ENCODE results near the gene CGN.
A peak's percentile ranks its signal among the peaks of the same experiment; 100 is the strongest.

The CGN gene, protein sequence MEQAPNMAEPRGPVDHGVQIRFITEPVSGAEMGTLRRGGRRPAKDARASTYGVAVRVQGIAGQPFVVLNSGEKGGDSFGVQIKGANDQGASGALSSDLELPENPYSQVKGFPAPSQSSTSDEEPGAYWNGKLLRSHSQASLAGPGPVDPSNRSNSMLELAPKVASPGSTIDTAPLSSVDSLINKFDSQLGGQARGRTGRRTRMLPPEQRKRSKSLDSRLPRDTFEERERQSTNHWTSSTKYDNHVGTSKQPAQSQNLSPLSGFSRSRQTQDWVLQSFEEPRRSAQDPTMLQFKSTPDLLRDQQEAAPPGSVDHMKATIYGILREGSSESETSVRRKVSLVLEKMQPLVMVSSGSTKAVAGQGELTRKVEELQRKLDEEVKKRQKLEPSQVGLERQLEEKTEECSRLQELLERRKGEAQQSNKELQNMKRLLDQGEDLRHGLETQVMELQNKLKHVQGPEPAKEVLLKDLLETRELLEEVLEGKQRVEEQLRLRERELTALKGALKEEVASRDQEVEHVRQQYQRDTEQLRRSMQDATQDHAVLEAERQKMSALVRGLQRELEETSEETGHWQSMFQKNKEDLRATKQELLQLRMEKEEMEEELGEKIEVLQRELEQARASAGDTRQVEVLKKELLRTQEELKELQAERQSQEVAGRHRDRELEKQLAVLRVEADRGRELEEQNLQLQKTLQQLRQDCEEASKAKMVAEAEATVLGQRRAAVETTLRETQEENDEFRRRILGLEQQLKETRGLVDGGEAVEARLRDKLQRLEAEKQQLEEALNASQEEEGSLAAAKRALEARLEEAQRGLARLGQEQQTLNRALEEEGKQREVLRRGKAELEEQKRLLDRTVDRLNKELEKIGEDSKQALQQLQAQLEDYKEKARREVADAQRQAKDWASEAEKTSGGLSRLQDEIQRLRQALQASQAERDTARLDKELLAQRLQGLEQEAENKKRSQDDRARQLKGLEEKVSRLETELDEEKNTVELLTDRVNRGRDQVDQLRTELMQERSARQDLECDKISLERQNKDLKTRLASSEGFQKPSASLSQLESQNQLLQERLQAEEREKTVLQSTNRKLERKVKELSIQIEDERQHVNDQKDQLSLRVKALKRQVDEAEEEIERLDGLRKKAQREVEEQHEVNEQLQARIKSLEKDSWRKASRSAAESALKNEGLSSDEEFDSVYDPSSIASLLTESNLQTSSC

DNA sequence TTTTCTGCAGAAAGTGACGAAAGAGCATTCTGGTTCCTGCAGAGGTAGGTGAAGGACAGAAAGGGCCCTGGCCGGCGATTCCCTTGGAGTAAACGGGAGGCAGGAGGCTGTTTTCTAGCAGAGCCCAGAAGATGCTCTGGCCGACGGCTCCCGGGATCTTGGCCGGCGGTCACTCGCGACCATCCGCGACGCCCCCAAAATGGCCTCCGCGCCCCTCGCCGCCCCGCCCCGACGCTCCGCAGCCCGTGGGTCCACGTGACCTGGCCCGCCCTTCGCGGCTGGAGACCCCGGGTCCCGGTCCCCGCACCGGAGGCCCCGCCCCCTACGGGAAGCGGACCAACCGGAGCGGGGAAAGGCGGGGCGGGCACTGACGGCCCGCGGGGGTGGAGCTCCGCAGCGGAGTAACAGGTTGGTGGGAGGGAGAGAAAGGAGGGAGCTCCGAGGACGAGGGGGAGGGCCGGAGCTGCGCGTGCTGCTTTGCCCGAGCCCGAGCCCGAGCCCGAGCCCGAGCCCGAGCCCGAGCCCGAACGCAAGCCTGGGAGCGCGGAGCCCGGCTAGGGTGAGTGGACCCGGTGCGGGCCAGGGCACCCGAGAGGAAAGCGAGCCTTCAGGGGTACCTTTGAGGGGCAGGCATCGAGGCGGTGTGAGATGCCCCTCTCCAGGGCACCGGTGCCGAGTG lies at the start of gene CGN:
TSS of gene CGN (plus strand) at position 431 of the 679 bp plus-strand sequence. CDS start 7,133 bp downstream, outside the sequence.
- peak; percentile 92 for DNase-seq

DNA sequence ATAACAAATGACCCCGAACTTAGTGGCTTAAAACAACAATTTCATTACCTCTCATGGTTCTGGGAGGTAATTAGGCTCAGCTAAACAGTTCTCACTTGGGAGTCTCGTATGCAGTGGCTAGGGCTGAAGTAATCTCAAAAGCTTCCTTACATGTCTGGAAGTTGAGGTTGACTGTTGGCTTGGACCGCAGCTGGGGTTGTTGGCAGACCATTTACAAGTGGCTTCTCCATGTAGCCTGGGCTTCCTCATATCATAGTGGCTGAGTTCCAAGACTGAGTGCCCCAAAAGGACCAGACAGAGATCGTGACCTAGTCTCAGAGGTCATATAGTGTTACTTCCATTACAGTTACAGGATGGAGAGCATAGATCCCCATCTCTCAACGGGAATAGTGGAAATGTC lies 49.5 kb upstream of the CGN start:
- no peak for DNase-seq

DNA sequence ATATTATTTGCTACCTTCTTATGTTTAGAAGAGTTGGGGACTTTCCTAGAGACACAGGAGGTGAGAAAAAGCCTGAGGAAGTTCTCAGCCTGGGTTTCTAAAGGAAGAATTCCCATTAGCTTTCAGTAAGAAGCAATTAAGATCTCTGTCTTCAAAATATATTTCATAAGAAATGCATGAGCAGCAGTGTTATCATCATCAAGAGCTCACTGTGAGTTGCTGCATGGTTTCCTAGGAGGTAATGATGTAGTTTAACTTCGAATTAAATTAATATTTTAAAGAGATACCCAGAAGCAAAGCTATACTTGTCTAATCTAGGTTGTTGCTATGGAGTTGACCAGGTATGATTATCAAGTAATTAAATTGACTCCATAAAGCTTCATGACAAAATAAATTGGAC lies 46.2 kb upstream of the CGN start:
- DNase-seq: no peak

DNA sequence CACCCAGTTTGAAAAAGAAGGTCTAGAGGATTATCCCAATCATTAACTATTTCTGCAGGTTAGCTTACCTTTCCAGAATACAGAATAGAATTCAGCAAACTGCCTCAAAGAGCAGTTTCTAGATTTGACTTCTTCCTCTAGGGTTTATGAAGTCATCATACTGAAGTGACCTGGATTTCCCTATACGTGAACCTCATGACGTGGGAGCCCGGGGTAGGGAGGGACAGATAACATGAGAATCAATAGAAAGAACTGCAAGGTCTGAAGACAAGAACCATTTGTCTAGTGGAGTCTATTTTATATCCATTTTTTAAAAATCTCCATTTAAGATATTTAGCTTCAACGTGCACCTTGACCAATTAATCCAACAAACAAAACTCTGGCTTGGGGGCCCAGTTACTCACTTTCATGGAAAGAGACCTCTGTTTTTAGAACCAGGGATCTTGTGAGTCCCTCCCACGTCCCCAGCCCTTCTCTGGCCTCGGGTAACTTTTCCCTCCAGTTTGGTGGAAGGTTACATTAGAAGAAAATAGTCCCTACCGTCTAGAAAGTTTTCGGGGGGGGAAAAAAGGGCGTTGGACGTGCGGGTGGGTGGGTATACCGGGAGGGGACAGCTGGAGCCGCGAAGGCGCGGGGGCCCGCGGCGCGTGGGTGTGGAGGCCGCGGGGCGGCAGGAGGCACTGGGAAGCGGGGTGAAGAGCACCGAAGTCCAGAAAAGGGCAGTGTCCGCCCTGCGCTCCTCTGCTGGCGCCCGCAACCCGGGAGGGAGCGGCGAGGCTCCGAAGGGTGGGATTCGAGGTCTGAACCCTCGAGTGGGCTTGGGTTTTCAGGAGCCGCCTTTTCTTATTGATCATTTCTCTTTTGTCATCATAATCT lies 38.1 kb upstream of the CGN start:
- peak; percentile 34 for DNase-seq

DNA sequence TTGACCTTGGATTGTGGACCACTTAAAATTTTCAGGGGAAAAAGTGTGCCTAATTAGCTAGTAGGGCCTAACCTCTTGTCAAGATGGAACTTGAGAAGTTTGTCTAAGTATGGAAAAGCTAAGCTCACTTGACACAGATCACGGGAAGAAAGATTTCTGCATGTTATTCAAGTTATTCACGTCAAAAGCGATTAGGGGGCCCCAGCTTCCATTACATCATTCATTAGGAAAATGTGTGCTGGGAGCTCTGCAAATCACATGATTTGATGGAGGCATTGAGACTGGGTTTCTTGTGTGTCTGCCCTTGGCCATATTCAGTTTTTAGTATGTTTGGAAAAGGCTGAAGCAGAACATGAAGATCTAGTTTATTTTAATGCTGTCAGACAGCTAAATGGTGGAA lies 36.4 kb upstream of the CGN start:
- no peak for DNase-seq

DNA sequence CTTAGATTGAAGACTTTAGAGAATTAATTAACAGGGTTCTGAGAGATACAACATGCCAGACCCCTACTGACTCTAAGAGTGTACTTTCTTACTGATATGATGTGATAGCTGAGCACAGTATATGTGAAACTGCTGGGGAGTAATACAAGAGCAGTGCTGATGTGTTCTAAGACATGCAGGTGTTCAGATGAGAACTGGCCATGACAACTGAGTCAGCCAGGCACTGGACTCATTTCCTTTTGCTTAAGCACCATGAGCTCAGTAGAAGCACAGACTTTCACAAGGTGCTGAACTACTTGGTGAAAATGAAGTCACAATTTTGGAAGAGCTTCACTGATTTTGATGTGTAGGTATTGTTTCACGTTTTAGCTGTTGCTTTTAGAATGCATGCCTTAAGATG lies 36.0 kb upstream of the CGN start:
- DNase-seq: peak; percentile 23

DNA sequence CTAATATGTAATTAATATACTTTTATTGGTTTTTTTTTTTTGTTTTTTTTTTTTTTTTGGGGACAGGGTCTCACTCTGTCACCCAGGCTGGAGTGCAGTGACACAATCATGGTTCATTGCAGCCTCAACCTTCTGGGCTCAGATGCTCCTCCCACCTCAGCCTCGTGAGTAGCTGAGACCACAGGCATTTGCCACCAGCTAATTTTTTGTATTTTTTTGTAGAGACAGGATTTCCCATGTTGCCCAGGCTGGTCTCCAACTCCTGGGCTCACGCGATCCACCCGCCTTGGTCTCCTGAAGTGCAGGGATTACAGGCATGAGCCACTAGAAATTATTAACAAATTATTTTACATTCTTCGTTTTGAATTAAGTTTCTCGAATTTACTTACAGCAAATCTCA lies 35.1 kb upstream of the CGN start:
- no peak for DNase-seq

DNA sequence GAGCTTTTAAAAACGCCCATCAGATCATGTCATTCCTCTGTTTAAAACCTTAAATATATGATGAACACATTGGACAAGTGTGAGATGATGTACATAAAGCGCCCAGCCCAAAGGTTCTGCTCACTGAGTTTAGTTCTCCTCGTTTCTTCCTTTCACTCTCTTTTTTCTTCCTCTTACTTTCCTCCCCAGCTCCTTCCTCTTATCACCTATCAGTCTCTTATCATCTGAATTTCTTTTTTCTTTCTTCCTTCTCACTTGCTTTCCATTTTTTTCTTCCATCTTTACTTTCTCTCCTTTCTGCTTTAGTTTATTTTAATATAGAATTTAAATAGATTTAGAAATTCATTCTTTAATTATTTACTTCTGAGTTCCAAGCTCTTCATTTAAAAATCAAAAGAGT lies 34.1 kb upstream of the CGN start:
- DNase-seq: no peak

DNA sequence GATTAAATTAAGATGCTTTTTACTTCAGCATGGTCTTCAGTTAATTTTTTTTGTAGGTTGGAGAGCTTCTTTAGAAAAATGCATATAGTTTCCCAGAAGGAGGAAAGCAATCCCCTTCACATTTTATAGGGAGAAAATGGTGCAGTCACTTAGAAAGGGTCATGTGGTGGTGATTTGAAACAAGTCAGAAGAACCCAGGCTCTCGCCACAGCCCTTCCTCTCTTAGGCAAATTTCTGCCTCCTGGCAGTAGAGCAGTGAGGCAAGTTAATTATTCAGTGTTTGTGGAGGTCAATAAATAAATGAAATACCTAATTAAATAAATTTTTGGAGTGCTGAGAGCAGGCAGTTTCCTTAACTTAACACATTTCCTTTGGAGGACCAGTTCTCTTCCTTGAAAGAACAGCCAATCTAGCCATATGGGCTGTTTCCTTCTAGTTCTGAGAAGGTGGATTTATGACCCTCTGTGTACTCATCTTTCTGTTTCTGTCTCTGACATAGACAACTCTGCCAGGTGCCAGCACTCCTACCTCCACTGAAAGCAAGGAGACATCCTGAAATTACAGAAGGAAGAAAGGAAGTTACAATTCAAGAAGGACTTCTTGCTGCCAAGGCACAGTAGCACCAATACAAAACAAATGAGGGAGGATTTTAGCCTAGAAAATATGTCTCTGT lies 32.9 kb upstream of the CGN start:
- DNase-seq: no peak

DNA sequence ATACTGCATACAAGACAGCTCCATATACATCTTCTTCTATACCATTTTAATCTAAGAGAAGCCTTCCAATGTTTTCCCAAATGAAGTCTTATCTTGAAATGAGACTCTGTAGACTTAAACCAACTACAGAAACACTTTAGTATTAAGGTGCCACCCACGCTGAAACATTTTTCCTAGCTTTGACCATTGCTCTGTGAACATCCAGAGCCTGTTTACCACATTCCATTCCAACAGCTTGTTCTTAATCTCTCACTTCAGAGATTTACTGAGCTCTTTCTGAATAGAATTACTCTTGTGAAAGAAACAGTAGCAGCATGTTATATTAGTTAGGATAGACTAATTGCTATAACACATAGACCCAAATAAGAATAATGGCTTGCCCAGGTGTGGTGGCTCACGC lies 32.3 kb upstream of the CGN start:
- DNase-seq: no peak

DNA sequence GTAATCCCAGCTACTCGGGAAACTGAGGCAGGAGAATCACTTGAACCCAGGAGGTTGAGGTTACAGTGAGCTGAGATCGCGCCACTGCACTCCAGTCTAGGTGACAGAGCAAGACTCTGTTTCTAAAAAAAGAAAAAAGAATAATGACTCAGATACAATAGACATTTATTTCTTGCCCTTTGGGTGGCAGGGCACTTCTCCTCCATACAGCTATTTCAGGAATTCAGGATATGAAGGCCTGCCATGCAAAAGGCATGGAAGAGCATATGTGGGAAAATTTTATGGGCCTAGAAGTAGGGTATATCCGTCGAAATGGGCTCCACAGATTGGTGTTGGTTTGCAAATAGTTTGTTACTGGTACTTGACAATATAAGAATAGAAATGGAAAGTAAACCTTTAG lies 31.7 kb upstream of the CGN start:
- DNase-seq: no peak

DNA sequence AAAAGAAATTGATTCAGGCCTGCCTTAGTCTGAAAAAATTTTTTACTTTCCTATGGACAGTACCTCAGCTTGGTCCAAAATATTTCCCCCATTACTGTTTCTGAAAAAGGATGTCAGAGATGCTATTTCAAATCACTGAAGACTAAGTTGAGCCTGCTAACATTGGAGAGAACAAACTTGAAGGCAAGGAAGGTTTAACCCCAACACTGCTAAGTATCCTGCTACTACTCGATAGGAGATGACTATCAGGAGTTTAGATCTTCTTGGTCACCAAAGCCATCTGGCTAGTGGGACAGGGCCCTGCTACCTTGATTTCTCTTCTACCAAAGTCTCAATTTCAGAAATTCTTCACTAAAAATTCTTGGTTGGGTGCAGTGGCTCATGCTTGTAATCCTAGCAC lies 29.2 kb upstream of the CGN start:
- no peak for DNase-seq

DNA sequence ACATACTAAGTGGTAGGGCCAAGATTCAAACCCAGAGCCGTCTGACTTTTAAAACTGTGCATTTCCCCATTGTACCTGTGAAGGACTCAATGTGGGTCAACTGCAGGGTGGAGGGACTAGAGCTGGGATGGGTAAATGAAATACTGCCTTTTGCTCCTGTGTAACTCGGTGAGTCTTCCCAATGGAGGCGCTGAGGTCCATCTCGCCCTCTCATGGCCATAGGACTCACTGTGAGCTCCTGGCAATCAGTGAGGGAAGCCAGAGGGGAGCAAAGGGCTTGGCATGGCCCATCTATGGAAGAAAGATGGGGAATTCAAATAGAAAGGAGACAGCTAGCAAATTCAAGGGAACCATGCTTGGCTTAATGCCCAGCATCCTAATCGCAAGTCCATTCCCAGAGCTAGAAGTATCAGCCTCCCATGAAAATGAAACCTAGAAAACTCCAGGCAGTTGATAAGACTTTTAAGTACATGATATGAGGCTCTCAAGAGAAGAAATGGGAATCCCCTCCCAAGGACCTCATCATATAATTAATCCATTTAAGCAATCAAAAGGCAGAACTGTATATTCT lies 25.4 kb upstream of the CGN start:
- DNase-seq: no peak

DNA sequence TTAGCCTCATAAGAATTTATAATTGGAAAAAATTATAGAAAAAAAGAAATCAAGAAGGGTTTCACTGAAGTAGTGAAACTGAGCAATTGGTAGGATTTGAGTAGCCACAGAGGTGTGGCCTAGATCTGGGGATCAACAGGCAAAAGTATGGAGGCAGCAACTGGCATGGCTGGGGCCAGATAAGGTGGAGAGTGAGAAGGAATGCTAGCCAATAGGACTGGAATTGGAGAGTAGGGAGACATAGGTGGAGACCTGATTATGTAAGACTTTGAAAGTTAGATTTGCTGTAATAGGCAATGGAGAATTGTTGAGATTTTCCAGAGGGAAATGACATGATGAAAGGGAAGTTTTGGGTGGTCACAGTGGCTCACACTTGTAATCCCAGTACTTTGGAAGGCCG lies 24.6 kb upstream of the CGN start:
- DNase-seq: no peak

DNA sequence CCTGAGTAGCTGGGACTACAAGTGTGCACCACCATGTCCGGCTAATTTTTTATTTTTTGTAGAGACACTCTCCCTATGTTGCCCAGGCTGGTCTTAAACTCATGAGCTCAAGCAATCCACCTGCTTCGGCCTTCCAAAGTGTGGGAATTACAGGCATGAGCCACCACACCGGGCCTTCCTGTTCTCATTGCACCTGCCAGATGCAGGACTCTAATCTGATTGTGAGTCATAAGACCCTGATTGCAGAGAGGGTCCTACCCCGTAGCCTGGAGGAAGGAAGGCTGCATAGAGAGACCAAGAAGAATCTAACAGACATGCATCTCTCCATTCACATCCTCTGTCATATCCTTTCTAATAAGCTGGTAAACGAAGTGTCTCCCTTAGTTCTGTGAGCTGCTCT lies 19.5 kb upstream of the CGN start:
- no peak for DNase-seq

DNA sequence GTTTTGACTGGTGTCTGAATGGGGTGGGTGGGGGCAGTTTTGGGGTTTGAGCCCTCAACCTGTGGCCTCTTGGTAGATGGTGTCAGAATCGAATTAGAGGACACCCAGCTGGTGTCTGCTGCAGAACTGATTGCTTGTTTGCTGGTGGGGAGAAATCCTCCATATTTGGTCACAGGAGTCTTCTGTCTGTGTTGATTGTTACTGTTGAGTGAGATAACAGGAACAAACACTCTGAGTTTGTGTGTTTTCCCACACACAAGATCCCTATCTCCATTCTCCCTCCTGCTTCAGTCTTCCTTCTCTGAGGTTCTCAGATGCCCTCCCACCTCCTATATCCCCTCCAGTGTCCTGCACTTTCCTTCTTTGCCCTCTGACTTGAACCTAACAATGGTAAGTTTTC lies 19.1 kb upstream of the CGN start:
- DNase-seq: no peak

DNA sequence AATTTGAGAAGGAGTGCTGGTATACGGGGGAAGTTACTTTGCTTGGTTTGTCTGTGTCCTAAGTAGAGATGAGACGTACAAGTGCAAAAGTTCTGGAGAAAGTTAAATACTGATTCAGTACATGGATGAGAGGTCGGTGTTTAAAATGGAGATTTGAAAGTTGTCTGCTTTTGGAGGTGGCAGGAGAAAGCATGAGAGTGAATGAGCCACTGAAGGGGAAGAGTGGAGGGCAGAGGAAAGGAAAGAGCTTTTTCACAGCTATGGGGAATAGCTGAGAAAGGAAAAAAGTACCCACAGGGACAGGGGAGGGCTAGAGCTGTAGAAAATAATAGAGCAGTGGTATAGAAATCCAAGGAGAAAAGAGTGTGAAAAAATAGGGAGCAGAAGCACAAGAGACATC lies 18.1 kb upstream of the CGN start:
- no peak for DNase-seq

DNA sequence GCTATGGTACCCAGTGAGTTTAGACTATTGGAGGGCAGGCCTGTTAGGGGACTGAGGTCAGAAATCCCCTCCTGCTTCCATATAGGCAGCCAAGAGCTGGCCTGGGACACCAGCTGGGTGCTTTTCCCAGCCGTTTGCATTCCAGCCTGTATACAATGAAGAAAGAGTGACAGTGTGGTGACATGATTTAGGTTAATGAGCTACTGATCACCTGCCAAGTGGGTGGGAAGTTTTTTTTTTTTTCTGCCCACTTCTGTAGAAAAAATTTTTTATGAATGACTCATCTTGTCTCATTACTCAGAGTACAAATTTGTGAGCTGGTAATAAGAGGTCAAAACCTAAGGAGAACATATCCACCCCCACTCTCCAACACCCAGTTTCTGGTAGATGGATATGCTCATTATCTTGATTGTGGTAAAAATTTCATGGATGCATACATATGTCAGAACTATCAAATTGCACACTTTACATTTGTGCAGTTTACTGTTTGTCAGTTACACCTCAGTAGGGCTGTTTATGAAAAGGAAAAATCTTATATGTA lies 16.4 kb upstream of the CGN start:
- no peak for DNase-seq

DNA sequence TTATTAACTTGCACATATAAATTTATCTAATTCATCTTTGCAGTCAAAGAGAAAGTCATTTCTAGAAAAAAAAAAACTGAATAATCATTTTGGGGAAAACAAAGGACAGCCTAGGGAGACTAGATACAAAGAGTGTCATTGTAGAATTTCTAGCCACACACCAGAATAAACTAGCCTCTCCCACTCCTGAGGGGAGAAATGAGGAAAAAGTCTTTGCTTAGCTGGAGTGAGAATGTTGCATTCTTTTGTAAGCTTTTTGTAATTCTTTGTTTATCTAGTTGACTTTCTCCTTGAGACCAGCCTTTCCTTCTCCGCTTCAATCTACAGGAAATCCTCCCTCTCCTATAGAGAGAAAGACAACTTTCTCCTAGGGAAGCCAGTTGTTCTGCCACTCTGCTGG lies 15.9 kb upstream of the CGN start:
- DNase-seq: no peak

DNA sequence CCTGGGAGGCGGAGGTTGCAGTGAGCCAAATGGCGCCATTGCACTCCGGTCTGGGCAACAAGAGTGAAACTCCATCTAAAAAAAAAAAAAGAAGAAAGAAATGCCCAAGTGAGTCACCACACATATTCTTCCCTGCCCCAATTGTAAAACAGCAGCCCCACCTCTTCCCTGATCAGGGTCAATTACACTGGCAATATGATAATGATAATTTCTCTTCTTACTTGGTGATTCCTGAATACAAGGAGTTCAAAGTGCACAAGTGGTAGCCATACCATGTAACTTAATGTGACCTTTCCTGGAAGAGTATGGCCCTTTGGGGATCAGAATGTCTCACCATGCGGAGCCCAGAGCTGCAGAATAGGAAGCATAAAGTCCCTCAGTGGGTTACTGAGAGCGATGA lies 11.8 kb upstream of the CGN start:
- DNase-seq: no peak

DNA sequence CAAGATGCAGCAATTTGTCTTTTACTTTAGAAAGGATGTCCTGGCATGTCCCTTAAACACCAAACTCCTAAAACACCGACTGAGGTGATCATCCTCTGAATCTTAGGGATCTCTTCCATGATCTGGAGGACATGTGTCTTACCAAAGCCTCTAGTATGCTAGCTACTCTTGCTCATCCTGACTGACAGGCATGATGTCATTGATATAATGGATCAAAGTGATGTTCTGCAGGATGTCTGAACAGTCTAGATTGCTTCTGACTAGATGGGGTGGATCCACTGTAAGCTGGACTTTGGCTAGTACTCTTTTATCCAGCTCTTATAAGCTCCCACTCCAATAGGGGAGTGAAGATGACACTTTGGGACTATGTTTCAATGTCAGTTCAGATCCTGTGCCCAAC lies 11.3 kb upstream of the CGN start:
- DNase-seq: no peak

All from stimulated activated CD4-positive, alpha-beta T cell treated with anti-CD3 and anti-CD28 coated beads, Interleukin-15, amount 100 ng/mL, for 24 hours (primary cell).